Myocyte (in vitro differentiated cells): ENCODE results near the gene RTN3. TPM values are rescaled to one million over a fixed set of nuclear protein-coding genes. Genes with fewer than 3 reads are reported as not detected.
"Not testable (repeated sequence)": the region's sequence is repeated elsewhere in the genome, so short reads cannot be mapped to it uniquely, and the experiment has no call there.

Experiments used
- DNase-seq: peaks from one replicate; pipeline ENCODE4 v3.0.0-alpha.2; 2012; ENCODE audit warnings: low read depth
- total RNA-seq: library from RNA; depleted of rRNA; stranded (reverse); fragments of >200 nt; gene quantifications from 2 replicates; pipeline ENCODE4 v1.2.3, GENCODE V29; 2014

Gene RTN3
- total RNA-seq, 1 donor from 2014 or later = 80.4 TPM

DNA sequence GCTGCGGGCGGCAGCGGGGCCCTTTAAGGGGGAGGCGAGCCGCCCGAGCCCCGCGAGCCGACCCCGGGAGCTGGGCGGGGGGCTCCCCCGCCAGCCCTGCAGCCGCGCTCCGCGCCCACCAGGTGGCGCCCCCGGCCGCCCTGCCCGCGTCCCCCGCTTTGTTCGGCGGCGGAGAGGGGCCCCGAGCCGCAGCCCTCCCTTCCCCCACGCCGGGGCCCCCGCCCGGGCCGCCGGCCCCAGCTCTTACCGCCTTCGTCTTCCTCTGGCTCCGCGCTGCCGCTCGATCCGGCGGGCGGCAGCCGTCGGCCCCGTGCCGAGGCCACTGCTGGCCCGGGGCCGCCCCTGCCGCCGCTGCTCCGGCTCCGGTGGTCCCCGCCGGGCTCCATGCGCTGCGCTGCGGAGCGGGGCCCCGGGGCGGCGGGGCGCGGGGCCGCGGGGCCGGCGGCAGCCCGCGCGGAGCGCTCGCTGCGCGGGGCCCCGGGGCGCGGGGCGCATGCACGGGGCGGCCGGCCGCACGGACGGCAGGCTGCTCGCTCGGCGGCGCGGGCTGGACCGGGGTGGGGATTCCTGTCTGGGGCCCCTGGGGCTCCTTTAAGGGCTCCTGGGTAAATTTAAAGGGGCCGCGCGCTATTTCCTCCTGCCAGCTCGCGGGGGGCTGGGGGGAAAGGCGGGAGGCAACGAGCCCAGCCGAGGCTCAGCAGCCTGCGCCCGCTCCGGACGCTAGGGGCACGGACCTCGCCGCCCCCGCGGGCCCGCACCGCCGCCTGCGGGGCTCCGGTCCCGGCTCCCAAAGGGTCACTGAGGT, 87.1 kb downstream of the RTN3 start, which contains the start of gene ZFTA:
TSS of gene ZFTA (minus strand) at position 539 of the 805 bp plus-strand sequence. CDS start at position 386, 153 bp downstream.
- DNase-seq = peak; percentile 74

DNA sequence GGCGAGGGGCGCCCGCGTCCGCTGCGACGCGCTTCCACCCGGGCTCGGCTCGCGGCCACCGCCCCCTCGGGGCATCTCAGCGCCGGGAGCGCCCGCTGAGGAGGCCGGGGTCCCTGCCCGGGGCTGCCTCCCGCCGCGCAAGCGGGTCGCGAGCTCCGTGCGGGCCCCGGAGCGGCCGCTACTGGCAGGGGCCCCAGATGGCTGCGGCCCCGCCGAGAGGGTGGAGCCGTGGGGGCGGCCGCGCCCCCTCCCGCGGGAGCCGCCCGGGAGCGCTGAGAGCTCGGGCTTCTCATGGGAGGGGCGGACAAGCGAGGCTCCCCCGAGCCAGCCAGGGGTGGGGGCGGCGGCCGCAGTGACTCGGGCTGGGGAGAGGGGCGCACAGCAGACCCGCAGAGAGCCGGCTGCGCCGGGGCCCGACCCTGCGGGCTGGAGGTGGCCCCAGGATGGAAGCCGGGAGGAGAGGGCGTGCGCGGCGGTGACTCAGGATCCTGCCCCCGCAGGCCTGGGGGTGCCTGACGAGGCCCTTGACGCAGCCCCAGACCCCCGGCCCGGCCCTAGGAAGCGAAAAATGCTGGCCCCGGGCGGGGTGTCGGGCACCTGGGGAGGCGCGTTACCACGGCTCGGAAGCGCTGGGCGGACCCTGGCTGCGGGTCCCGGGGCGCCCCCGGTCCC, 87.9 kb downstream of the RTN3 start:
- peak; percentile 56 for DNase-seq

DNA sequence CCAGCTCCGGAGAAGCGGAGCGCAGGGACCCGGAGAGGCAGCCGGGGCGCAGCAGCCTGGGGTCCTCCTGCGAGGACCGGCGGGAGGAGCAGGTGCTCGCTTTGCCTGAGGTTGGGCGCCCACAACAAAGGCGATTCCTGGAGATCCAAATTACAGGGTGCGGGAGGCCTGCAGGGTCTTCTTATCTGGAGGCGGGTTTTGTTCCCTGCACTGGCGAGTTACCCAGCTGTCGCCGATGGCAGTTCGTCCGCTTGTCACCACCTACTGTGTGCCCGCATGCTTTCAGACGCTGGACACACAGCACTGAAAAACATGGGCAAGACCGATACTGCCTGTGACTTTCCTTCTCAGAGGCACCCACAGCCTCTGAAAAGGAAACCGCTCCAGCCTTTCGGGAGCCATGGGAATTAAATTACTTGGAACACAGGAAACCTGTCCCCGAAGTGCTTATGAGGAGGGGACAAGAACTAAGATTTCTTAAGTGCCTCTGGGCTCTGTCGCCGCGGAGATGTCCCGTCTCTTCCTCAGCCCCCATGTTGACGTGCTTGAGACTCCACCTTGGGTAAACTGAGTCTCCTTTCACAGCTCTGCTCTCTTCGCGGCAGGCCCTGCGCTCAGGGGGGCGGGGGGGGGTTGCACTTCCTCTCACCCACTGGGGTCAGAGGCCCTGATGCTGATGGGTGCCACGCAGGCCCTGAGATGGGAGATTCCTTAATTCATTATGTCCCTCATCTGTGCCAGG, 88.6 kb downstream of the RTN3 start:
- DNase-seq = peak; percentile 18

DNA sequence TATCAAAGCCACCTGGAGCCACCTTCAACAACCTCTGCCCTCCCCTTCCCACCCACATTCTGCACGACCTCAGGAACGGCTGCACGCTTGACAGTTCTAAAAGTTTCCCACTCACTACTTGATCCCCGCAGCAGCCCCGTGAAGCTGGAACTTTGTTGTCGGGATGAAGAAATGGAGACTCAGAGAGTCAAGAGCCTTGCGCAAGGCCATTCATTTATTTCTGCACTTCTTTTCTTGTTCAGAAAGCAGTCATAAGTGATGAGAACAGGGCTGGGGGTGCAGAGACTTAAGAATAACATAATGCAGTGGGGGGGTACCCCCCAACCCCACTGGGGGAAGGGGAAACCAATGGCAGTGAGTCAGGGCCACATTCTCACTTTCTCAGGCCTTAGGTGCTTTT, 89.5 kb downstream of the RTN3 start:
- no peak for DNase-seq

DNA sequence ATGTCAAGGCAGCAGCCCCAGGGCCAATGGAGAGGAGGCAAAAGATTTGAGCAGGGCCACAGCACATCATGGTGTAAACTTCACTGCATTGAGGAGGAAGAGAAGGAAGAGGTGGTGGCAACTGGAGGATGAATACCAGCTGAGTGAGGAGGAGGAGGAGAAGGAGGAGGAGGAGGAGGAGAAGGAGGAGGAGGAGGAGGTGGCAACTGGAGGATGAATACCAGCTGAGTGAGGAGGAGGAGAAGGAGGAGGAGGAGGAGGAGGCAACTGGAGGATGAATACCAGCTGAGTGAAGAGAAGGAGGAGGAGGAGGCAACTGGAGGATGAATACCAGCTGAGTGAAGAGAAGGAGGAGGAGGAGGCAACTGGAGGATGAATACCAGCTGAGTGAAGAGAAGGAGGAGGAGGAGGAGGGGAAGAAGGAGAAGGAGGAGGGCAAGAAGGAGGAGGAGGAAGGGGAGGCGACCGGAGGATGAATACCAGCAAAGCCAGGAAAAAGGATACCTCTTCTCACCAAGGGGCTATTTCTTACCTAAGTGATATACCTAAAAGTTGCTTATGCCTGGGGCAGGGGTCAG, 90.5 kb downstream of the RTN3 start:
- DNase-seq = not testable (repeated sequence)

DNA sequence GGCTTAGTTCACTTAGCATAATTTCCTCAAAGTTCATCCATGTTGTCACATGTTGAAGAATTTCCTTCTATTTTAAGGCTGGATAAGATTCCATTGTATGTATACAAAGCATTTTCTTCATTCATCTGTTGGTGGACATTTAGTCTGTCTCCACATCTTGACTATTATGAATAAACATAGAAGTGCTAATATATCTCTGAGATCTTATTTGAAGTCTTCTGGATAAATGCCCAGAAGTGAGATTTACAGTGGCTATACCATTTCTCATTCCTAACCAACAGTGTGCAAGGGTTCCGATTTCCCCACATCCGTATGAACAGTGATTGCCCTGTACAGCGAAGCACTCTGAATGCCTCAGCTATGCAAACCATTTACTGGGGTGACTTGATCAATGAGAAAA, 93.9 kb downstream of the RTN3 start:
- no peak for DNase-seq

DNA sequence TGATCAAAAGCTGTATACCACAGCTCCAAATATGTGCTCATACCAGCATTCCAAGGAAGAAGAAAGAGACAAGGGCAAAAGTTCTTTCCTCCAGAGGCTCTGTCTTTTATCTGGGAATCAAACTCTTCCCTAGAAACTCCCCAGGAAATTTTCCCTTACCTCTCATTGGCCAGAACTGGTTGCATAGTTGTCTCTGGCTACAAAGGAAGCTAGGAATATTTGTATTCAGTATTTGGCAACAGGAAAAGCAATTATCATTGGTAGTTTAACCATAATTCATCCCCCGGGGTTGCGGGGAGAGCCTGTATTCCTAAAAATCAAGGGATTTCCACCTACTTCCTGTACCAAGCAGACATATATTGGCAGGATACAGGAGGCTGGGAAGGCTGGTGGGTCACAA, 97.7 kb downstream of the RTN3 start:
- DNase-seq = peak; percentile 6

DNA sequence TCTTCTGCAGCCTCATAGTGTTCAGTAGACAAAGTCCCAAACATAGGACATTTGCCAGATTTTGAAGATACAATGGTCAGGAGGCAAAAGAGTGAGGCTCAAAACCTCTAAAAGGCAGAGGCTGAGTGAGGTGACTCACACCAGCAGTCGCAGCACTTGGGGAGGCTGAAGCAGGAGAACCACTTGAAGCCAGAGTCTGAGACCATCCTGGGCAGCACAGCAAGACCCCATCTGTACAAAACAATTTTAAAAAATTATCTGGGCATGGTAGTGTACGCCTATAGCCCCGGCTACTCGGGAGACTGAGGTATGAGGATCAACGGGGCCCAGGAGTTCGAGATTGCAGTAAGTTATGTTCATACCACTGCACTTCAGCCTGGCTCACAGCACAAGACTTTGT, 101.4 kb downstream of the RTN3 start:
- no peak for DNase-seq

DNA sequence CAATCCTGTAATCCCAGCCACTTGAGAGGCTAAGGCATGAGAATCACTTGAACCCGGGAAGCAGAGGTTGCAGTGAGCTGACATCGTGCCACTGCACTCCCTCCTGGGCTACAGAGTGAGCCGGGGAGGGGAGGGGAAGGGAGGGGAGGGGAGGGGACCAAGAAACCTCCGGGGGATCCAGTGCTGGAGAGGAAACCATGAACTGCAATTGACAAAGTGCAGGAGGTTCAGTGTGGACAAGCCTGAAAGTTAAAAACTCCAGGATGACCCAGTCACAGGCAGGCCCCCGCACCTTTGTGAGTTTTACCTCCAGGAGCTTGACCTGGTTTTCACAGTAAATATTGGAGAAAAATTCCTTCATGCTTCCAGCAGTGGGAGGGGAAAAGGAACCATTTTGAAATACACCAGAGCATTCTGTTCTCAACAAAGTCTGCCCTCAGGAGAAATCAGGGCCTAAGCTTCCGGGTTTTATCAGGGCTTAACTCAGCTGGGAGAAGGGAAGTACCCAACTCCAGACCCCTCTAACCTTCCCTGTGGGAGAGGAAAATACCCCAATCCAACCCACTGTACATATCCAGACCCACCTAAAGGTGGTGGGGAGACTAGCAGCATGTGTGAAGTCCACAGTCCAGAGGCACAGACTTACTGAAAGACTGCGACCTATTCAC, 102.8 kb downstream of the RTN3 start:
- DNase-seq = no peak

DNA sequence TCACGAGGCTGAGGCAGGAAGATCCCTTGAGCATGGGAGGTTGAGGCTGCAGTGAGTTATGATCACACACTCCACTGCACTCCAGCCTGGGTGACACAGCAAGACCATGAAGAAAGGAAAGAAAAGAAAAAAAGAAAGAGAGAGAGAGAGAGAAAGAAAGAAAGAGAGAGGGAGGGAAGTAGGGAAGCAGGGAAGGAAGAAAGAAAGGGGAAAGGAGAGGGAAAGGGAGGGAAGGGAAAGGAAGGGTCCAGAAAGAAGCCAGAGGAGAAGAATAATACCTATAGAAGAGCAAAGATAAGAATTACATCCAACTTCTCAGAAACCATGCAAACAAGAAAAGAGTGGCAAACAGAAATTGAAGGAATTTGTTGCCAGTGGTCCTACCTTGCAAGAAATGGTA, 104.5 kb downstream of the RTN3 start:
- DNase-seq = no peak

DNA sequence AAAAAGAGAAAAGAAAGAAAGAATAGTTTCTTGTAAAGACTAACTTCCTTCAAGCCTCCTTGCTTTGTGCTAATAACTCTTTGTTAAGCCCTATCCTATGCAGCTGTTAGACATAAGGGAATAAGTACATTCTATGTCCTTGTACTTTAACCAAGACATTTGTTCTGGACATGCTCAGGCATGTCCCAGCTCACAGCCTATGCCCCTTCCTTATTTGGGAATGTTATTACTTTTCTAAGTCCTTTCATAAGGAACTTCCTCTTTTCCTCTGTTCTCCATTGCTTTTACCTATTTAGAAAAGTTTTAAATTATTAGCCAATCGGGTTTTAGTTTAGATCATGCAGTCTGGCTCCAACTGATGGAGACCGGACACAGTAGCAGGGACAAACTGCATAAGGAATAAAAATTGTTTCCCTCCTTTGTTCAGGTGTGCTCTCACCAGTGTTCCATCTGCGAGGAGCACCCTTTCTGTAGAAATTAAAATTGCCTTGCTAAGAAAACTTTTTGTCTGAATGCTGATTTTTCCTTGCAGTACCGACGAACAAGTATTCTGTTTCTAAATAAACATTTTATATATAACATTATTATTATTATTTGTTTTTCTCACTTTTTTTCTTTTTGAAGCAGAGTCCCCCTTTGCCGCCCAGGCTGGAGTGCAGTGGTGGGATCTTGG, 110.3 kb downstream of the RTN3 start:
- no peak for DNase-seq

DNA sequence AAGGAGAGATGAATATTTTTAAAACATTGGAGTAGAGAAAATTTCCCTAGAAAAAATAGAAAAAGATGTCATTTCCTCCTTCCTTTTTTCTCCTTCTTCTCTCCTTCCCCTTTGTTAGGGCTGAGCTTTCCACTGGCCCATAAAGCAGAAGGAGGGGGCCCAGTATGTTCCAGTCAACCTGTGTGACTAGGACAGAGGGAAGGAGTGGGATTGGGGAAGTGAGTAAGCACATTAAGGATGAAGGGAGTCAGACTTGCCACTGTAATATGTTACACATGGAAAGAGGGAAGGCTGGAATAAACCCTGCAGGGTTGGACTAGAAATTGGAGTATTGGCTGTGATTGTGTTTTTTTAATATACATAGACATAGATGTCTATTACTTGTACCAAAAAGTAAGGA, 111.9 kb downstream of the RTN3 start:
- DNase-seq = no peak

DNA sequence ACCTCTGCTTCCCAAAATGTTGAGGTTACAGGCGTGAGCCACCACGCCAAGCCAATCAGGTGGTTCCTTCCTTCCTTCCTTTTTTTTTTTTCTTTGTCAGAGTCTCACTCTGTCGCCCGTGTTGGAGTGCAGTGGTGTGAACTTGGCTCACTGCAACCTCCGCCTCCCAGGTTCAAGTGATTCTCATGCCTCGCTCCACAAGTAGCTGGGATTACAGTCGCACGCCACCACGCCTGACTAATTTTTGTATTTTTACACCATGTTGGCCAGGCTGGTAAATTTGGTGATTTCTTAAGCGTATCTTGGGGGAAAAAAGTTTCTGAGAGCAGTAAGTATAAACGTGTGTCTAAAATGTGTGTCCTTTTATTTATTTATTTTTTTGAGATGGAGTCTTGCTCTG, 113.8 kb downstream of the RTN3 start:
- DNase-seq = no peak

DNA sequence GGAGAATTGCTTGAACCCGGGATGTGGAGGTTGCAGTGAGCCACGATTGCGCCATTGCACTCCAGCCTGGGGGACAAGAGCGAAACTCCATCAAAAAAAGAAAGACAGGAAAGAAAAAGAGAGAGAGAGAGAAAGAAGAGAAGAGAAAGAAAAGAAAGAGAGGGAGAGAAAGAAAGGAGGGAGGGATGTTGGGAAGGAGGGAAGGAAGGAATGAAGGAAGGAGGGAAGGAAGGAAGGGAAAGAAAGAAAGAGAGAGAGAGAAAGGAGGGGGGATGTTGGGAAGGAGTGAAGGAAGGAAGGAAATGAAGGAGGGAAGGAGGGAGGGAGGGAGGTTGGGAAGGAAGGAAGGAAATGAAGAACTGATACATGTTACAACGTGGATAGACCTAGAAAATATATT, 119.6 kb downstream of the RTN3 start:
- no peak for DNase-seq

DNA sequence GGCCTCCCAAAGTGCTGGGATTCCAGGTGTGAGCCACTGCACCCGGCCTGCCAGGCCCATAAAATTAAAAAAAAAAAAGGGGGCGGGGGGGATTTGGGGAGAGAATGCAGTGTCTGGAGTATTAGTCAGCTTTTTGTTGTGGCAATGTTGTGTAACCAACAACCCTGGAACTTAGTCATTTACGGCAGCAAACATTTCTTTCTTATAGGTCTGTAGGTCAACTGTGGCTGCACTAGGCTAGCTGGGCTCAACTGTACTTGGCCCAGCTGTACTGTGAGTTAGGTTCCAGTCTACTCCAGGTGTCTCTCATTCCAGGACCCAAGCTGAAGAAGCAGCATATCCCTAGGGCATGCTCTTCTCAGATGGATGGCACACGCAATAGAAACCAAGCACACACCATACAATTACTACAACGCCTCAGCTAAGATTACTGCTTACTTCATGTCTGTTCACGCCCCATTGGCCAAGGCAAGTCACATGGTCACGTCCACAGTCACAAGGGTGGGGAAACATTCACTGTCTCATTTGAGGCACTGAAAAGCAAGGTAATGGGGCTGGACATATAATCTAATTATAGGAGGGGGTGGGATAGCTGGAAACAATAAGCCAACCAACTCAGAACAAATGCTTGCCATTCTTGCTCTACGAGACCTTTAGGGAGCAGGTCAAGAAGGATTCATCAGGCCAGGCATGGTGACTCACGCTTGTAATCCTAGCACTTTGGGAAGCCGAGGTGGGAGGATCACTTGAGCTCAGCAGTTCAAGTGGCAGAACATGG, 121.5 kb downstream of the RTN3 start:
- peak; percentile 72 for DNase-seq

DNA sequence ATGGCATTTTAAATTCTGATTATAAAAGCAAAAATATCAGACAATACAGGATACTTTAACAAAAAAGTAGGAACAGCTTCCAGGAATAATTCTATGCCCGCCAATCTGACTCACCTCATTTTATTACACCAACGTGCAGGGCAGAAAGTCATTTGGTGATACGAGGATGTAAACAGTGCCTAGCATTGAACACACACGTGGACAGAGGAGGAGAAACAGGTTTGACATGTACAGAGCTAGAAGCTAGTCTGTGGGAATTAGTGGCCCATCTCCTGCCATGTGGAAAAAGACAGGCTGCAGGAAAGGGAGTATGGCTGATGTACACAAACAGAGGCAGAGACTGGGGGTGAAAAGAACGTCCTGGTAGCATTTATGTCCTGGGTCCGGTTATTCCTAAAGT, 123.0 kb downstream of the RTN3 start:
- DNase-seq = no peak

DNA sequence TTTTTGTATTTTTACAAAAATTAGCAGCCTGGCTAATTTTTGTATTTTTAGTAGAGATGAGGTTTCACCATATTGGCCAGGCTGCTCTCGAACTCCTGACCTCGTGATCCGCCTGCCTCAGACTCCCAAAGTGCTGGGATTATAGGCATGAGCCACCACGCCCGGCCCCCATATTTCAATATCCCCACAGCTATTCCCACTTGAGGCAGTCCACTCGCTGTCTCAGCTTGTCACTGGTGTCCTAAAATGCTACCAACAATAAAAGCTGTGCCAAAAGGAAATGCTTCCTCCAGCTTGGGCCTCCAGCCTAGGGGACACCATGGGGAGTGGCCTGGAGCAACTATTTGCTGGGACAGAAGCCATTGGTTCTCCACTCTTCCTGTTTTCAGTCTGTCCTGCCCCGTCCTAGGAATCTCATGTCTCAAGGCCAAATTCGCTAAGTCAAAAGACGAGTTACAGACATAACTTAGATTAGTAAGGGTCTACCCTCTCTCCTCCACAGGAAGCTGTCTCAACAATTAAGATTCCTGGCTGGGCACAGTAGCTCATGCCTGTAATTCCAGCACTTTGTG, 124.6 kb downstream of the RTN3 start:
- no peak for DNase-seq
